Progenitor cell of endocrine pancreas (in vitro differentiated cells): Measurements from ENCODE around the gene U2AF1L4. TPM values are rescaled to one million over a fixed set of nuclear protein-coding genes. Genes with fewer than 3 reads are reported as not detected.

Experiments
- DNase-seq: peaks from one replicate; pipeline ENCODE4 v3.0.0; 2021; ENCODE audit warnings: low spot score; ENCODE audit not compliant: unreplicated experiment
- H3K27ac Mint-ChIP-seq: 2 replicates; pipeline ENCODE4 v1.8.0; 2021; ENCODE audit warnings: mild to moderate bottlenecking, moderate library complexity, mixed read lengths
- H3K27me3 Mint-ChIP-seq: 2 replicates; pipeline ENCODE4 v1.8.0; 2021; ENCODE audit warnings: mixed read lengths
- H3K36me3 Mint-ChIP-seq: 2 replicates; pipeline ENCODE4 v1.8.0; 2022; ENCODE audit warnings: mixed read lengths; ENCODE audit not compliant: insufficient read depth
- H3K4me1 Mint-ChIP-seq: 2 replicates; pipeline ENCODE4 v1.8.0; 2021; ENCODE audit warnings: low read depth, mixed read lengths
- H3K4me3 Mint-ChIP-seq: 2 replicates; pipeline ENCODE4 v1.8.0; 2021; ENCODE audit warnings: low read depth, mild to moderate bottlenecking, moderate library complexity, mixed read lengths
- H3K9me3 Mint-ChIP-seq: 2 replicates; pipeline ENCODE4 v1.8.0; 2021; ENCODE audit warnings: low read depth, mixed read lengths
- CTCF ChIP-seq: fragments of 200-600 bp; sonication (generic); IDR thresholded peaks from one replicate; pipeline ENCODE4 v1.5.0; 2021; ENCODE audit warnings: antibody characterized with exemption, mild to moderate bottlenecking; ENCODE audit not compliant: unreplicated experiment
- total RNA-seq: library from RNA; stranded (reverse); gene quantifications from 2 replicates; pipeline ENCODE4 v1.2.1, GENCODE V29; 2021

Gene U2AF1L4
- total RNA-seq, 1 donor from 2014 or later = 37.4 TPM

GRCh38 chr19:35783469-35784434, 38.5 kb upstream of the U2AF1L4 start:
- DNase-seq = no peak
- H3K9me3 Mint-ChIP-seq = no peaks in the 10 kb centered on the region
- no peak overlapping the region for H3K4me3 Mint-ChIP-seq
- no peak overlapping the region for H3K27ac Mint-ChIP-seq
- TF ChIP-seq CTCF = no peak
- H3K27me3 Mint-ChIP-seq = peaks cover 26% of the 10 kb centered on the region
- H3K4me1 Mint-ChIP-seq = peaks cover 5% of the 10 kb centered on the region
- peaks cover 19% of the 10 kb centered on the region for H3K36me3 Mint-ChIP-seq

GRCh38 chr19:35782589-35782988, 37.4 kb upstream of the U2AF1L4 start:
- H3K27me3 Mint-ChIP-seq = peaks cover 31% of the 10 kb centered on the region
- TF ChIP-seq CTCF = no peak
- peaks cover 19% of the 10 kb centered on the region for H3K36me3 Mint-ChIP-seq
- no peak overlapping the region for H3K27ac Mint-ChIP-seq
- H3K9me3 Mint-ChIP-seq = no peaks in the 10 kb centered on the region
- H3K4me1 Mint-ChIP-seq = peaks cover 5% of the 10 kb centered on the region
- no peak for DNase-seq
- H3K4me3 Mint-ChIP-seq = no peak overlapping the region

- Mint-ChIP-seq H3K27ac (no peak overlapping the region), H3K4me1 (peaks cover 8% of the 10 kb centered on the region), H3K4me3 (no peak overlapping the region), H3K36me3 (peaks cover 19% of the 10 kb centered on the region), H3K9me3 (no peaks in the 10 kb centered on the region), H3K27me3 (peaks cover 37% of the 10 kb centered on the region)
- no peak for TF ChIP-seq CTCF
- DNase-seq = no peak
Observed at GRCh38 chr19:35781650-35782049, 36.4 kb upstream of the U2AF1L4 start.

GRCh38 chr19:35780717-35781116, 35.5 kb upstream of the U2AF1L4 start:
- Mint-ChIP-seq H3K9me3 (no peaks in the 10 kb centered on the region), H3K36me3 (peaks cover 17% of the 10 kb centered on the region), H3K27me3 (peaks cover 37% of the 10 kb centered on the region), H3K4me3 (no peak overlapping the region), H3K4me1 (peaks cover 10% of the 10 kb centered on the region), H3K27ac (no peak overlapping the region)
- no peak for TF ChIP-seq CTCF
- no peak for DNase-seq

GRCh38 chr19:35780058-35780457, 34.8 kb upstream of the U2AF1L4 start:
- Mint-ChIP-seq H3K4me3 (no peak overlapping the region), H3K4me1 (peaks cover 10% of the 10 kb centered on the region), H3K36me3 (peaks cover 15% of the 10 kb centered on the region), H3K27ac (no peak overlapping the region), H3K27me3 (peaks cover 30% of the 10 kb centered on the region), H3K9me3 (no peaks in the 10 kb centered on the region)
- DNase-seq = no peak
- no peak for TF ChIP-seq CTCF
